ENCODE data around the gene CD86. TPM values are rescaled to one million over a fixed set of nuclear protein-coding genes. Genes with fewer than 3 reads are reported as not detected.

CD86 gene
- total RNA-seq, 1 donor: not detected

- H3K9me3 ChIP-seq (ENCODE audit: low read depth, low read length): no peaks in the 10 kb centered on the region
- peaks cover 8% of the 10 kb centered on the region for H3K27me3 ChIP-seq (ENCODE audit: insufficient read depth, low read length)
- H3K36me3 ChIP-seq (ENCODE audit: insufficient read depth, low read length): no peaks in the 10 kb centered on the region
- H4K20me1 ChIP-seq (ENCODE audit: insufficient read depth, low read length): no peaks in the 10 kb centered on the region
- no peak overlapping the region for H3K4me2 ChIP-seq (ENCODE audit: insufficient read depth, low read length)
- H3K4me1 ChIP-seq (ENCODE audit: insufficient read depth, low read length): no peaks in the 10 kb centered on the region
- no peak for DNase-seq (ENCODE audit: insufficient read length, low spot score, missing footprints)
- H3K4me3 ChIP-seq (ENCODE audit: insufficient read depth, low read length): no peak overlapping the region
- no peak overlapping the region for H2AFZ ChIP-seq (ENCODE audit: low read length)
- TF ChIP-seq, protein P1, sequence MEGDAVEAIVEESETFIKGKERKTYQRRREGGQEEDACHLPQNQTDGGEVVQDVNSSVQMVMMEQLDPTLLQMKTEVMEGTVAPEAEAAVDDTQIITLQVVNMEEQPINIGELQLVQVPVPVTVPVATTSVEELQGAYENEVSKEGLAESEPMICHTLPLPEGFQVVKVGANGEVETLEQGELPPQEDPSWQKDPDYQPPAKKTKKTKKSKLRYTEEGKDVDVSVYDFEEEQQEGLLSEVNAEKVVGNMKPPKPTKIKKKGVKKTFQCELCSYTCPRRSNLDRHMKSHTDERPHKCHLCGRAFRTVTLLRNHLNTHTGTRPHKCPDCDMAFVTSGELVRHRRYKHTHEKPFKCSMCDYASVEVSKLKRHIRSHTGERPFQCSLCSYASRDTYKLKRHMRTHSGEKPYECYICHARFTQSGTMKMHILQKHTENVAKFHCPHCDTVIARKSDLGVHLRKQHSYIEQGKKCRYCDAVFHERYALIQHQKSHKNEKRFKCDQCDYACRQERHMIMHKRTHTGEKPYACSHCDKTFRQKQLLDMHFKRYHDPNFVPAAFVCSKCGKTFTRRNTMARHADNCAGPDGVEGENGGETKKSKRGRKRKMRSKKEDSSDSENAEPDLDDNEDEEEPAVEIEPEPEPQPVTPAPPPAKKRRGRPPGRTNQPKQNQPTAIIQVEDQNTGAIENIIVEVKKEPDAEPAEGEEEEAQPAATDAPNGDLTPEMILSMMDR (IDR thresholded peaks at IDR 0.05; ENCODE audit: extremely low read depth, low read depth, low read length): no peak
- no peaks in the 10 kb centered on the region for H3K79me2 ChIP-seq (ENCODE audit: insufficient read depth, low read length)
- H3K27ac ChIP-seq (ENCODE audit: low read depth, low read length): no peak overlapping the region
Observed at GRCh38 chr3:122100083-122100482, 44.9 kb downstream of the CD86 start.

- no peak overlapping the region for H3K4me3 ChIP-seq (ENCODE audit: insufficient read depth, low read length)
- no peaks in the 10 kb centered on the region for H4K20me1 ChIP-seq (ENCODE audit: insufficient read depth, low read length)
- no peaks in the 10 kb centered on the region for H3K9me3 ChIP-seq (ENCODE audit: low read depth, low read length)
- H2AFZ ChIP-seq (ENCODE audit: low read length): no peak overlapping the region
- H3K27ac ChIP-seq (ENCODE audit: low read depth, low read length): no peak overlapping the region
- H3K27me3 ChIP-seq (ENCODE audit: insufficient read depth, low read length): peaks cover 8% of the 10 kb centered on the region
- no peaks in the 10 kb centered on the region for H3K4me1 ChIP-seq (ENCODE audit: insufficient read depth, low read length)
- no peak for DNase-seq (ENCODE audit: insufficient read length, low spot score, missing footprints)
- TF ChIP-seq, protein P1 (IDR thresholded peaks at IDR 0.05; ENCODE audit: extremely low read depth, low read depth, low read length): no peak
- no peaks in the 10 kb centered on the region for H3K36me3 ChIP-seq (ENCODE audit: insufficient read depth, low read length)
- H3K79me2 ChIP-seq (ENCODE audit: insufficient read depth, low read length): no peaks in the 10 kb centered on the region
- no peak overlapping the region for H3K4me2 ChIP-seq (ENCODE audit: insufficient read depth, low read length)
Observed at GRCh38 chr3:122100591-122101463, 45.7 kb downstream of the CD86 start.

GRCh38 chr3:122101646-122102045, 46.5 kb downstream of the CD86 start:
- Histone ChIP-seq H2AFZ (ENCODE audit: low read length) (no peak overlapping the region), H3K4me1 (ENCODE audit: insufficient read depth, low read length) (no peaks in the 10 kb centered on the region), H3K27me3 (ENCODE audit: insufficient read depth, low read length) (peaks cover 8% of the 10 kb centered on the region), H3K79me2 (ENCODE audit: insufficient read depth, low read length) (no peaks in the 10 kb centered on the region), H3K27ac (ENCODE audit: low read depth, low read length) (no peak overlapping the region), H3K4me2 (ENCODE audit: insufficient read depth, low read length) (no peak overlapping the region), H3K4me3 (ENCODE audit: insufficient read depth, low read length) (no peak overlapping the region), H3K36me3 (ENCODE audit: insufficient read depth, low read length) (no peaks in the 10 kb centered on the region), H4K20me1 (ENCODE audit: insufficient read depth, low read length) (no peaks in the 10 kb centered on the region), H3K9me3 (ENCODE audit: low read depth, low read length) (no peaks in the 10 kb centered on the region)
- TF ChIP-seq, protein P1 (IDR thresholded peaks at IDR 0.05; ENCODE audit: extremely low read depth, low read depth, low read length): peak; percentile 56
- DNase-seq (ENCODE audit: insufficient read length, low spot score, missing footprints): no peak

GRCh38 chr3:122102191-122102935, 47.2 kb downstream of the CD86 start:
- Histone ChIP-seq H3K36me3 (ENCODE audit: insufficient read depth, low read length) (no peaks in the 10 kb centered on the region), H3K27ac (ENCODE audit: low read depth, low read length) (no peak overlapping the region), H3K79me2 (ENCODE audit: insufficient read depth, low read length) (no peaks in the 10 kb centered on the region), H3K27me3 (ENCODE audit: insufficient read depth, low read length) (peaks cover 7% of the 10 kb centered on the region), H3K4me3 (ENCODE audit: insufficient read depth, low read length) (no peak overlapping the region), H2AFZ (ENCODE audit: low read length) (no peak overlapping the region), H3K9me3 (ENCODE audit: low read depth, low read length) (no peaks in the 10 kb centered on the region), H3K4me1 (ENCODE audit: insufficient read depth, low read length) (no peaks in the 10 kb centered on the region), H3K4me2 (ENCODE audit: insufficient read depth, low read length) (no peak overlapping the region), H4K20me1 (ENCODE audit: insufficient read depth, low read length) (no peaks in the 10 kb centered on the region)
- DNase-seq (ENCODE audit: insufficient read length, low spot score, missing footprints): no peak
- TF ChIP-seq, protein P1 (IDR thresholded peaks at IDR 0.05; ENCODE audit: extremely low read depth, low read depth, low read length): no peak
